NT2/D1 (cell line): Measurements from ENCODE around the gene TRAM2.

Source experiments
- DNase-seq: peaks from one replicate; pipeline ENCODE4 v3.0.0-alpha.2; 2011; ENCODE audit warnings: low read depth, low spot score
- H3K27me3 ChIP-seq: 2 replicates; pipeline ENCODE4 v1.6.0; 2011; ENCODE audit warnings: mild to moderate bottlenecking; ENCODE audit not compliant: insufficient read length, insufficient read depth
- H3K36me3 ChIP-seq: 2 replicates; pipeline ENCODE4 v1.6.1; 2011; ENCODE audit warnings: mild to moderate bottlenecking, low read length, mixed read lengths; ENCODE audit not compliant: insufficient read depth, insufficient read length
- H3K4me1 ChIP-seq: 2 replicates; pipeline ENCODE4 v1.5.1; 2011; ENCODE audit not compliant: insufficient read depth, insufficient read length
- H3K4me3 ChIP-seq: 2 replicates; pipeline ENCODE4 v1.5.1; 2011; ENCODE audit warnings: low read depth; ENCODE audit not compliant: insufficient read length
- H3K9ac ChIP-seq: 2 replicates; pipeline ENCODE4 v1.6.0; 2011; ENCODE audit warnings: low read depth; ENCODE audit not compliant: insufficient read length
- H3K9me3 ChIP-seq: 2 replicates; pipeline ENCODE4 v1.5.1; 2011; ENCODE audit warnings: mild to moderate bottlenecking, low read length; ENCODE audit not compliant: insufficient read depth
- SUZ12 ChIP-seq: IDR thresholded peaks from 2 replicates; pipeline ENCODE4 v1.6.1; 2011; ENCODE audit not compliant: insufficient read length, insufficient read depth; ENCODE audit errors: extremely low read depth
- YY1 ChIP-seq: IDR thresholded peaks from 2 replicates; pipeline ENCODE4 v1.6.1; 2011; ENCODE audit not compliant: insufficient read length, insufficient read depth
- ZNF274 ChIP-seq: IDR thresholded peaks from 2 replicates; pipeline ENCODE4 v1.6.1; 2011; ENCODE audit warnings: mild to moderate bottlenecking, low read depth, low read length

Gene TRAM2

DNA sequence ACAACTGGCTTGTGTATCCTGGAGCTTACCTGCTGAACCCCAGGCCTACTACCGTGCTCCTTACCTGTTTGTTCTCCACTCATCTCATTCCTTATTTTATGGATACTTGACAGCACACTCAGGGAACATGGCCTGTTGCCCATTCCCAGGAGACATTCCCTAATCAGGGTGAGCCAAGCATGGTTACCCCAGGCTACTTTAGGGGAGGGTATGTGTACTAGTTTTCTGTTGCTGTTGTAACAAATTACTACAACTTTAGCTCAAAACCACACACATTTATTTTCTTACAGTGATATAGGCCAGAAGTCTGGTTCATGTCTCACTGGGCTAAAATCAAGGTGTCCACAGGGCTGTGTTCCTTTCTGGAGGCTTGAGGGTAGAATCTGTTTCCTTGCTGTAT, 15.0 kb upstream of the TRAM2 start:
- H3K9ac ChIP-seq, result no peak overlapping the region
- H3K4me3 ChIP-seq, result no peak overlapping the region
- no peaks in the 10 kb centered on the region for H3K9me3 ChIP-seq
- no peaks in the 10 kb centered on the region for H3K36me3 ChIP-seq
- DNase-seq, result no peak
- H3K4me1 ChIP-seq, result peaks cover 2% of the 10 kb centered on the region
- no peaks in the 10 kb centered on the region for H3K27me3 ChIP-seq
- TF ChIP-seq ZNF274 (no peak), YY1 (no peak), SUZ12 (no peak)

GRCh38 chr6:52590152-52590891, 13.5 kb upstream of the TRAM2 start:
- TF ChIP-seq ZNF274 (no peak), SUZ12 (no peak), YY1 (no peak)
- H3K9ac ChIP-seq, result no peak overlapping the region
- no peaks in the 10 kb centered on the region for H3K27me3 ChIP-seq

DNA sequence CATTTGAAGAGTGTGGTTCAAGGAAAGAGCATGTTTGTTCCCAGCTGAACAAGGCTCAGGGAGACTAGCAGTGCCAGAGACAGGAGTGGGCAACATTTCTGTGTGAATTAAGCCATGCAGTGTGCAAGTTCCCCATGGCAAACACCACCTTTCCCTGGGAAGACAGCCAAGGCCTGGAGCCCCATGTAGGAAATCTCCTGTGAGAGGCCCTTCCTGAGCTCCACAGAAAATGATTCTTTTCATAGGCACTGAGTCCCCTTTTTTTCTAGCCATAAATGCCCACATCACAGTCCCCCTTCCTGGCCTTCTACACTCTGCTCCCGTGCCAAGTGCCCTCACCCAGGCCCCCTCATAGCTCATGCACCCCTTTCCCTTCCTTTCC, 11.8 kb upstream of the TRAM2 start:
- Histone ChIP-seq H3K4me1 (no peaks in the 10 kb centered on the region), H3K9me3 (no peaks in the 10 kb centered on the region), H3K36me3 (no peaks in the 10 kb centered on the region), H3K4me3 (no peak overlapping the region), H3K27me3 (no peaks in the 10 kb centered on the region), H3K9ac (no peak overlapping the region)
- no peak for DNase-seq
- TF ChIP-seq SUZ12 (no peak), YY1 (no peak), ZNF274 (no peak)

More at GRCh38 chr6:52590152-52590891, 13.5 kb upstream of the TRAM2 start:
- no peak for DNase-seq
- Histone ChIP-seq H3K4me1 (no peaks in the 10 kb centered on the region), H3K36me3 (no peaks in the 10 kb centered on the region), H3K4me3 (no peak overlapping the region), H3K9me3 (no peaks in the 10 kb centered on the region)

- no peak for DNase-seq
- Histone ChIP-seq H3K9ac (no peak overlapping the region), H3K36me3 (no peaks in the 10 kb centered on the region), H3K9me3 (no peaks in the 10 kb centered on the region), H3K4me1 (no peaks in the 10 kb centered on the region), H3K27me3 (no peaks in the 10 kb centered on the region), H3K4me3 (no peak overlapping the region)
- no peak for TF ChIP-seq YY1
- no peak for TF ChIP-seq ZNF274
- TF ChIP-seq SUZ12, result no peak
These were observed 11.3 kb upstream of the TRAM2 start for GRCh38 chr6:52588087-52588709.

GRCh38 chr6:52587001-52587400, 10.1 kb upstream of the TRAM2 start:
- H3K36me3 ChIP-seq, result no peaks in the 10 kb centered on the region
- no peak for DNase-seq
- no peak overlapping the region for H3K4me3 ChIP-seq
- H3K9ac ChIP-seq, result no peak overlapping the region
- no peaks in the 10 kb centered on the region for H3K27me3 ChIP-seq
- TF ChIP-seq YY1 (no peak), SUZ12 (no peak), ZNF274 (no peak)
- no peaks in the 10 kb centered on the region for H3K9me3 ChIP-seq
- H3K4me1 ChIP-seq, result no peaks in the 10 kb centered on the region

DNA sequence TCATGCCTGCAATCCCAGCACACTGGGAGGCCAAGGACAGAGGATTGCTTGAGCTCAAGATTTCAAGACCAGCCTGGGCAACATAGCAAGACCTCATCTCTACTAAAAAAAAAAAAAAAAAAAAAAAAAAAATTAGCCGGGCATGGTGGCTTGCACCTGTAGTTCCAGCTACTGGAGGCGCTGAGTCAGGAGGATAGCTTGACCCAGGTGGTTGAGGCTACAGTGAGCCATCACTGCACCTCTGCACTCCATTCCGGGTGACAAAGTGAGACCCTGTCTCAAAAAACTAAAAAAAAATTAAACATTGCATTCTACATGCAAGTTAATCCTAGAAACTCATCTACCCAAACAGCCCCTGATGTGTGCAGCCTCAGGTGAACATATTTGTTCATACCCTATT, 7.3 kb upstream of the TRAM2 start:
- TF ChIP-seq ZNF274, result no peak
- no peak for TF ChIP-seq YY1
- no peak for TF ChIP-seq SUZ12
- Histone ChIP-seq H3K27me3 (no peaks in the 10 kb centered on the region), H3K9ac (no peak overlapping the region), H3K9me3 (no peaks in the 10 kb centered on the region), H3K36me3 (no peaks in the 10 kb centered on the region), H3K4me3 (no peak overlapping the region), H3K4me1 (no peaks in the 10 kb centered on the region)
- no peak for DNase-seq

- TF ChIP-seq YY1 (no peak), SUZ12 (no peak), ZNF274 (no peak)
- no peaks in the 10 kb centered on the region for H3K4me1 ChIP-seq
- no peak overlapping the region for H3K4me3 ChIP-seq
- H3K27me3 ChIP-seq, result no peaks in the 10 kb centered on the region
- DNase-seq, result no peak
- no peaks in the 10 kb centered on the region for H3K36me3 ChIP-seq
- H3K9me3 ChIP-seq, result no peaks in the 10 kb centered on the region
- H3K9ac ChIP-seq, result no peak overlapping the region
These were observed 6.1 kb upstream of the TRAM2 start for GRCh38 chr6:52582996-52583395.
